Progenitor cell of endocrine pancreas (in vitro differentiated cells): ENCODE data around the gene PLEKHG4. TPM values are rescaled to one million over a fixed set of nuclear protein-coding genes. Genes with fewer than 3 reads are reported as not detected.

Source experiments
- DNase-seq: peaks from one replicate; pipeline ENCODE4 v3.0.0; 2021; ENCODE audit warnings: low spot score; ENCODE audit not compliant: unreplicated experiment
- H3K27ac Mint-ChIP-seq: 2 replicates; pipeline ENCODE4 v1.8.0; 2021; ENCODE audit warnings: mild to moderate bottlenecking, moderate library complexity, mixed read lengths
- H3K27me3 Mint-ChIP-seq: 2 replicates; pipeline ENCODE4 v1.8.0; 2021; ENCODE audit warnings: mixed read lengths
- H3K36me3 Mint-ChIP-seq: 2 replicates; pipeline ENCODE4 v1.8.0; 2022; ENCODE audit warnings: mixed read lengths; ENCODE audit not compliant: insufficient read depth
- H3K4me1 Mint-ChIP-seq: 2 replicates; pipeline ENCODE4 v1.8.0; 2021; ENCODE audit warnings: low read depth, mixed read lengths
- H3K4me3 Mint-ChIP-seq: 2 replicates; pipeline ENCODE4 v1.8.0; 2021; ENCODE audit warnings: low read depth, mild to moderate bottlenecking, moderate library complexity, mixed read lengths
- H3K9me3 Mint-ChIP-seq: 2 replicates; pipeline ENCODE4 v1.8.0; 2021; ENCODE audit warnings: low read depth, mixed read lengths
- CTCF ChIP-seq: fragments of 200-600 bp; sonication (generic); IDR thresholded peaks from one replicate; pipeline ENCODE4 v1.5.0; 2021; ENCODE audit warnings: antibody characterized with exemption, mild to moderate bottlenecking; ENCODE audit not compliant: unreplicated experiment
- total RNA-seq: library from RNA; stranded (reverse); gene quantifications from 2 replicates; pipeline ENCODE4 v1.2.1, GENCODE V29; 2021

Gene PLEKHG4
- total RNA-seq, 1 donor from 2014 or later, result 3.3 TPM

GRCh38 chr16:67277999-67278772 lies 1.1 kb upstream of the PLEKHG4 start:
- no peaks in the 10 kb centered on the region for H3K4me1 Mint-ChIP-seq
- no peaks in the 10 kb centered on the region for H3K9me3 Mint-ChIP-seq
- H3K27me3 Mint-ChIP-seq, result peaks cover 13% of the 10 kb centered on the region
- no peak overlapping the region for H3K27ac Mint-ChIP-seq
- H3K36me3 Mint-ChIP-seq, result no peaks in the 10 kb centered on the region
- TF ChIP-seq CTCF, result no peak
- DNase-seq, result no peak
- H3K4me3 Mint-ChIP-seq, result peak overlapping the region; percentile 50

GRCh38 chr16:67278773-67279295 lies 498 bp upstream of the PLEKHG4 start:
- Mint-ChIP-seq H3K27me3 (peaks cover 19% of the 10 kb centered on the region), H3K27ac (no peak overlapping the region), H3K36me3 (no peaks in the 10 kb centered on the region), H3K4me1 (no peaks in the 10 kb centered on the region), H3K4me3 (peak overlapping the region; percentile 50), H3K9me3 (no peaks in the 10 kb centered on the region)
- no peak for DNase-seq
- TF ChIP-seq CTCF, result peak; percentile 24

- Mint-ChIP-seq H3K4me1 (no peaks in the 10 kb centered on the region), H3K27ac (no peak overlapping the region), H3K4me3 (no peak overlapping the region), H3K36me3 (no peaks in the 10 kb centered on the region), H3K9me3 (no peaks in the 10 kb centered on the region), H3K27me3 (peaks cover 22% of the 10 kb centered on the region)
- TF ChIP-seq CTCF, result no peak
- no peak for DNase-seq
These were observed 1.0 kb downstream of the PLEKHG4 start for GRCh38 chr16:67280090-67281015.

GRCh38 chr16:67281536-67282446 lies 2.5 kb downstream of the PLEKHG4 start:
- H3K27me3 Mint-ChIP-seq, result peaks cover 25% of the 10 kb centered on the region
- no peak overlapping the region for H3K27ac Mint-ChIP-seq
- TF ChIP-seq CTCF, result no peak
- no peaks in the 10 kb centered on the region for H3K4me1 Mint-ChIP-seq
- no peaks in the 10 kb centered on the region for H3K36me3 Mint-ChIP-seq
- no peak for DNase-seq
- no peaks in the 10 kb centered on the region for H3K9me3 Mint-ChIP-seq
- H3K4me3 Mint-ChIP-seq, result no peak overlapping the region
